ENCODE data around the gene PAOX. TPM values are rescaled to one million over a fixed set of nuclear protein-coding genes. Genes with fewer than 3 reads are reported as not detected.

The PAOX gene
- total RNA-seq, 1 experiment from 2014 or later, result 1.2 TPM

GRCh38 chr10:133350283-133350949 lies 28.6 kb upstream of the PAOX start:
- TF ChIP-seq, protein P1, sequence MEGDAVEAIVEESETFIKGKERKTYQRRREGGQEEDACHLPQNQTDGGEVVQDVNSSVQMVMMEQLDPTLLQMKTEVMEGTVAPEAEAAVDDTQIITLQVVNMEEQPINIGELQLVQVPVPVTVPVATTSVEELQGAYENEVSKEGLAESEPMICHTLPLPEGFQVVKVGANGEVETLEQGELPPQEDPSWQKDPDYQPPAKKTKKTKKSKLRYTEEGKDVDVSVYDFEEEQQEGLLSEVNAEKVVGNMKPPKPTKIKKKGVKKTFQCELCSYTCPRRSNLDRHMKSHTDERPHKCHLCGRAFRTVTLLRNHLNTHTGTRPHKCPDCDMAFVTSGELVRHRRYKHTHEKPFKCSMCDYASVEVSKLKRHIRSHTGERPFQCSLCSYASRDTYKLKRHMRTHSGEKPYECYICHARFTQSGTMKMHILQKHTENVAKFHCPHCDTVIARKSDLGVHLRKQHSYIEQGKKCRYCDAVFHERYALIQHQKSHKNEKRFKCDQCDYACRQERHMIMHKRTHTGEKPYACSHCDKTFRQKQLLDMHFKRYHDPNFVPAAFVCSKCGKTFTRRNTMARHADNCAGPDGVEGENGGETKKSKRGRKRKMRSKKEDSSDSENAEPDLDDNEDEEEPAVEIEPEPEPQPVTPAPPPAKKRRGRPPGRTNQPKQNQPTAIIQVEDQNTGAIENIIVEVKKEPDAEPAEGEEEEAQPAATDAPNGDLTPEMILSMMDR (IDR thresholded peaks at IDR 0.05; ENCODE audit: unreplicated experiment), result no peak
- H3K9me3 Mint-ChIP-seq (ENCODE audit: unreplicated experiment), result no peaks in the 10 kb centered on the region
- no TSS peak for BruUV-seq (replicated peaks)
- ChIA-PET POLR2A (no interaction called here), CTCF (interaction anchor here (0.5 to 0.7 kb wide), 2 partner anchors 21 to 263 kb away, joined by 3 read pairs; no protein-coding TSS in a partner anchor)
- intact Hi-C loops (cut with micrococcal nuclease), result no loop called here
- no peak overlapping the region for H3K4me3 Mint-ChIP-seq (ENCODE audit: unreplicated experiment)
- no peaks in the 10 kb centered on the region for H3K27me3 Mint-ChIP-seq (ENCODE audit: insufficient read depth, unreplicated experiment)
- H3K27ac Mint-ChIP-seq (ENCODE audit: low read depth, unreplicated experiment), result no peak overlapping the region
- peaks cover 10% of the 10 kb centered on the region for H3K36me3 Mint-ChIP-seq (ENCODE audit: insufficient read depth, unreplicated experiment)
- H3K4me1 Mint-ChIP-seq (ENCODE audit: insufficient read depth, unreplicated experiment), result peaks cover 6% of the 10 kb centered on the region
- DNase-seq (ENCODE audit: unreplicated experiment), result no peak

- CTCF ChIA-PET, result interaction anchor here (0.5 to 0.7 kb wide), 3 partner anchors 21 to 262 kb away, joined by 3 to 6 read pairs (median 3); no protein-coding TSS in a partner anchor
- Mint-ChIP-seq H3K4me3 (ENCODE audit: unreplicated experiment) (no peak overlapping the region), H3K27ac (ENCODE audit: low read depth, unreplicated experiment) (no peak overlapping the region), H3K36me3 (ENCODE audit: insufficient read depth, unreplicated experiment) (peaks cover 7% of the 10 kb centered on the region), H3K27me3 (ENCODE audit: insufficient read depth, unreplicated experiment) (no peaks in the 10 kb centered on the region), H3K4me1 (ENCODE audit: insufficient read depth, unreplicated experiment) (peaks cover 6% of the 10 kb centered on the region), H3K9me3 (ENCODE audit: unreplicated experiment) (no peaks in the 10 kb centered on the region)
- no peak for DNase-seq (ENCODE audit: unreplicated experiment)
- BruUV-seq (replicated peaks), result no TSS peak
- POLR2A ChIA-PET, result no interaction called here
- intact Hi-C loops (cut with micrococcal nuclease), result no loop called here
- TF ChIP-seq, protein P1 (IDR thresholded peaks at IDR 0.05; ENCODE audit: unreplicated experiment), result no peak
Observed at GRCh38 chr10:133350950-133351329, 28.1 kb upstream of the PAOX start.

DNA sequence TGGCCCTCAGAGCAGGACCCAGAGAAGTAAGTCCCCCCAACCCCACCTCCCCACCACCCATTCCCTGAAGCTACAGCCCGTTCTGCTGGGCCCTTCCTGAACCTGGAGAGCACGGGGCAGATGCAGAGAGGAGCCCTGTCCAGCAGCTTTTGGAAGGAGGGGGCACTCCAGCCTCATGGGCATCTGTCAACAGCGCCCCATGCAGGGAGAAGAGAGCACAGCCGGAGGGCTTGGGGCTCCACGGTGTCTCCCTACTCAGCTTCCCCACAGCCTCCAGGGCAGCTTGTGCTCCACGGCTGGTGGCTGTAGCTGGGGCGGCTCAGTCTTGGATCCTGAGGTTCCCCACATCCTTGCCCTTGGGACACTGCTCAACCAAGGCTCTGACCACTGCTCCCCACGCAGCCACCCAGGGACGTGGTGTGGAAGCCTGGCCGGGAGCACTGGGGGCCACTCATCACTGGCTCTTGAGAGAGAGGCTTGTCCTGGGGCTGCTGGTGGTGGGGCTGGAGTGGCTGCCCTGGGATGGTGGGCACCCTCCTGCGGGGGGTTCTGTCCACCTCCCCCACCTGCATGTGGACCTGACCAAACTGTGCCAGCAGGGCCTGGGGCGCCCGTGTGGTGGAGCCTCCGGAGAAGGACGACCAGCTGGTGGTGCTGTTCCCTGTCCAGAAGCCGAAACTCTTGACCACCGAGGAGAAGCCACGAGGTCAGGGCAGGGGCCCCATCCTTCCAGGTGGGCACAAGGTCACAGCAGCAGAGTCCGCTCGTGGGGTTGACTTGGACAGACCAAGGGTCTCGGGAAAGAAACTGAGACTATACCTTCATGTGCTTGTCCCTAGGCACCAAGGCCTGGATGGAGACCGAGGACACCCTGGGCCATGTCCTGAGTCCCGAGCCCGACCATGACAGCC lies 27.4 kb upstream of the PAOX start:
- Mint-ChIP-seq H3K27me3 (ENCODE audit: insufficient read depth, unreplicated experiment) (no peaks in the 10 kb centered on the region), H3K36me3 (ENCODE audit: insufficient read depth, unreplicated experiment) (no peaks in the 10 kb centered on the region), H3K9me3 (ENCODE audit: unreplicated experiment) (no peaks in the 10 kb centered on the region), H3K27ac (ENCODE audit: low read depth, unreplicated experiment) (no peak overlapping the region), H3K4me3 (ENCODE audit: unreplicated experiment) (no peak overlapping the region), H3K4me1 (ENCODE audit: insufficient read depth, unreplicated experiment) (peaks cover 6% of the 10 kb centered on the region)
- POLR2A ChIA-PET, result no interaction called here
- no peak for DNase-seq (ENCODE audit: unreplicated experiment)
- TF ChIP-seq, protein P1 (IDR thresholded peaks at IDR 0.05; ENCODE audit: unreplicated experiment), result no peak
- CTCF ChIA-PET, result interaction anchor here (0.5 to 1.9 kb wide), 5 partner anchors 19 to 261 kb away, joined by 3 to 11 read pairs (median 3); no protein-coding TSS in a partner anchor
- intact Hi-C loops (cut with micrococcal nuclease), result no loop called here
- no TSS peak for BruUV-seq (replicated peaks)

All from MCF 10A (cell line).